ENCODE measurements around the gene SETX.

DNA sequence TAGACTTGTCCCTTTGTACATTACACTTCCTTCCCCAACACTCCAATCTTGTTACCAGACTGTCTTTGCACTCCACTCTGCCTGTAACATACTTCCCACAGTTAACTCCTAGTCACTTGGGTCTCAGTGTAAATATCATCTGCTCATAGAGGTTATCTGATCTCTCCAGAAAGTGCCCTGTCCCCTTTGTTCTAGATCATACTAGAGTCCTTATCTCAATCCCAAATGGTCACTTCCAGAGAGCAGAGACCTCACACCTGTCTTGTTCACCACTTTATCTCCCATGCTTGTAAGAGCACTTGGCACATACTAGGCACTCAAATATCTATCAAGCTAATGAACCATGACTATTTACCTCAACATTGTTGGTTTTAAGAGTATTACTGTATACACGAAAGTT is 30.4 kb downstream of the SETX start:
- TF ChIP-seq MAX (IDR thresholded peaks at IDR 0.05; ENCODE audit: low read depth, low read length) = no peak
- no peak for TF ChIP-seq CTCF (IDR thresholded peaks at IDR 0.05; ENCODE audit: low read depth, low read length)
- TF ChIP-seq MYC (IDR thresholded peaks at IDR 0.05; ENCODE audit: low read depth, low read length) = no peak
- TF ChIP-seq POLR2A (IDR thresholded peaks at IDR 0.05; ENCODE audit: extremely low read depth, insufficient read length) = no peak
